ENCODE data around the gene TMEM89. TPM values are rescaled to one million over a fixed set of nuclear protein-coding genes. Genes with fewer than 3 reads are reported as not detected.

TMEM89 gene
- total RNA-seq, 2 donors from 2014 or later = not detected

DNA sequence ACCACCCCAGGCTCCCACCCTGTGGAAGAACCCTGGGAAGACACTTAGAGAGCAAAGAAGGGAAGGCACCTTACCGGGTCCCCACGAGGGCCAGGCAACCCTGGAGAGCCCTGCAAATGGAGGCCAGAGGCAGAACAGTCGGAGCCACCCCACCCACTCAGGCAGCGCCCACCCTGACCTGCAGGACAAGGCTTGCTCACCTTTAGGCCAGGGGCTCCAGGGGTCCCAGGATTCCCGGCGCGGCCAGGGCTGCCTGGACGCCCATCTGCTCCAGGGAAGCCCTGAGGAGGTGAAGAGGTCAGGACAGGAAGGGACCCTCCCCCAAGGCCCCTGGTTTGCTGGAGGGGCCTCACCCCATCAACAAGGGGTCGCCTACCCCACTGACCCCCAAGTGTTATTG, 36.7 kb downstream of the TMEM89 start:
- no peaks in the 10 kb centered on the region for H3K4me1 Mint-ChIP-seq (ENCODE audit: low read depth)
- DNase-seq (no peak), ATAC-seq (replicated peaks in 1 of 2) (no peak)
- H3K9me3 Mint-ChIP-seq = no peaks in the 10 kb centered on the region
- peaks cover 23% of the 10 kb centered on the region for H3K27me3 Mint-ChIP-seq (ENCODE audit: low read depth)
- no peaks in the 10 kb centered on the region for H3K36me3 Mint-ChIP-seq (ENCODE audit: insufficient read depth in 2 of 2)
- no peak overlapping the region for H3K27ac Mint-ChIP-seq
- no peak overlapping the region for H3K4me3 Mint-ChIP-seq

DNA sequence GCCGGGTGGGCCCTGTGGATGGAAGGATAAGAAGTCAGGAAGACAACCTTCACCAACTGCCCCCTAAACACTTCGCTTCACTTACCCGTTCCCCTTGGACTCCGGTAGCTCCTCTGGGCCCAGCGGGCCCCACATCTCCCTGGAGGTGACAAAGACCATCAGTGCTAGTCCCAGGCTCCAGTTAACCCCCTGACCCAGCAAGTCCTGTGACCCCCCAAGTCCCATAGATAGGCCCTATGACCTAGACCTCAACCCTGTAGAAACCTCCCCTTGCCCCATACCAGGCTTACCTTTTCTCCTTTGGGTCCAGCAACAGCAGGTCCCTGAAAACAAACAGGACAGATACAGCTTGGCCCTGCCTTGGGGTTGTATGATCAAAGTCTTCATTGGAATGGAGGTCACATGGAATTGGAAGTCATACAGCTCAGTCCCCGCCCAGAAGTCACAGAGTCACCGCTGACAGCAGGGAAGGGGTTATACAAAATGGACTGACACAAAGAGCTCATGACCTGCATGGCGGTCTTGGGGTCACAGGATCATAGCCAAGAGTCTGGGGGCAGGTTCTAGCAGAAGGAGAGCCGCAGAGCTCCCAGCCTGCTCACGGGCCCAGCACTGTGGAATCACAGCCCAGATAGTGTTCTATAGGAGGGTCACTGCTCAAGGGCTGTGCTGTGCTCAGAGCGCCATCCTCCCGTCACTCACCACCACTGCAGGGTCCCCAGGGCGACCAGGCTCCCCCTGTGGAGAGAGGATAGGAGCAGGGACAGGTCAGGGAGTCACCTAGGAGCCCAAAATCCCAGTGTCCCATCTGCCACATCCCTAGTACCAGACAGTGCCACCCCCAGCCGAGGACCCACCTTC, 39.7 kb downstream of the TMEM89 start:
- Mint-ChIP-seq H3K4me3 (no peak overlapping the region), H3K4me1 (ENCODE audit: low read depth) (no peaks in the 10 kb centered on the region), H3K36me3 (ENCODE audit: insufficient read depth in 2 of 2) (no peaks in the 10 kb centered on the region), H3K9me3 (no peaks in the 10 kb centered on the region), H3K27me3 (ENCODE audit: low read depth) (no peaks in the 10 kb centered on the region), H3K27ac (no peak overlapping the region)
- no peak for ATAC-seq (replicated peaks in 1 of 2)
- no peak for DNase-seq

DNA sequence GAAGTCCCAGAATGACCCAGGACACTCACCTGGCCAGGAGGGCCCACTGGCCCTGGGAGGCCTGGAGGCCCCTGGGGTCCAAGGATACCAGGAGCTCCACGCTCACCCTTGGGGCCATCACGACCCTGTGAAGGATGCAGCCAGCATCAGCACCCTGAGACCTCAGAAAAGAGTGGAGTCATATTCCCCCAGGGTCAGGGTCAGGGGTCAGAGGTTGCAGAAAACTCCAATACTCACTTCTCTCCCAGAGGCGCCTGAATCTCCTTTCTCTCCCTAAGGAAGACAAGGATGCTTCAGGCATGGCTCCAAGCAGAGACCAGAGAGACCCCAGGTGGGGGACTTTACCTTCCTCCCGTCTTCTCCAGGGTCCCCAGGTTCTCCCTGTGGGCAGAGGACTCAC, 44.9 kb downstream of the TMEM89 start:
- no peak overlapping the region for H3K27ac Mint-ChIP-seq
- H3K4me1 Mint-ChIP-seq (ENCODE audit: low read depth) = no peaks in the 10 kb centered on the region
- H3K4me3 Mint-ChIP-seq = no peak overlapping the region
- DNase-seq (no peak), ATAC-seq (replicated peaks in 1 of 2) (no peak)
- H3K27me3 Mint-ChIP-seq (ENCODE audit: low read depth) = no peaks in the 10 kb centered on the region
- H3K9me3 Mint-ChIP-seq = no peaks in the 10 kb centered on the region
- H3K36me3 Mint-ChIP-seq (ENCODE audit: insufficient read depth in 2 of 2) = no peaks in the 10 kb centered on the region

GRCh38 chr3:48575366-48575765, 46.2 kb downstream of the TMEM89 start:
- Mint-ChIP-seq H3K4me1 (ENCODE audit: low read depth) (no peaks in the 10 kb centered on the region), H3K27ac (no peak overlapping the region), H3K36me3 (ENCODE audit: insufficient read depth in 2 of 2) (no peaks in the 10 kb centered on the region), H3K27me3 (ENCODE audit: low read depth) (no peaks in the 10 kb centered on the region), H3K9me3 (no peaks in the 10 kb centered on the region), H3K4me3 (no peak overlapping the region)
- DNase-seq (no peak), ATAC-seq (replicated peaks in 1 of 2) (no peak)

DNA sequence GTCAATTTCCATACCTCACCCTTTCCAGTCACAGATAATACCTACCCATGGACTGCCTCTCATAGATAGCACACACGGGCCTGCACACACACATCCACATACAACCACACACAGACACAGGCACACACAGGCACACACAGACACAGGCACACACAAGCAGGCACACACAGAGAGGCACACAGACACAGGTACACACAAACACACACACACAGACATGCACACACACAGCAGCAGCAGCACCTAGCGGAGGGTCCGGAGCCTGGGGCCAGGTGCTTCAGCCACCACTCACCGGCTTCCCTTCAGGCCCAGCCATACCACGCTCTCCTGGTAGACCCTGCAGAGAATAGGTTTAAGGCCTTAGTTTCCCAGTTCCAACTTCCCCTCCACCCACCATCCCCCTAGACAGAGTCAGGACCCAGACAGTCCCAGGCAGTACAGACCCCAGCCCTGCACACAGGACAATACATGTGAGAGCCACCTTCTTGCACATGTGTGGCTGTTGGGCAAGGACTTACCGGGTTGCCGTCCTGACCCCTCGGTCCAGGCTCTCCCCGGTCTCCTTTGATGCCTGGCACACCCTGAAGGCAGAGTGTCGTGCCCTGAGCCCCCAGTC, 47.5 kb downstream of the TMEM89 start:
- Mint-ChIP-seq H3K36me3 (ENCODE audit: insufficient read depth in 2 of 2) (no peaks in the 10 kb centered on the region), H3K9me3 (no peaks in the 10 kb centered on the region), H3K27me3 (ENCODE audit: low read depth) (no peaks in the 10 kb centered on the region), H3K27ac (no peak overlapping the region), H3K4me3 (no peak overlapping the region), H3K4me1 (ENCODE audit: low read depth) (no peaks in the 10 kb centered on the region)
- DNase-seq = no peak
- ATAC-seq (replicated peaks in 1 of 2) = no peak

GRCh38 chr3:48572517-48572916, 49.1 kb downstream of the TMEM89 start:
- no peak for DNase-seq
- Mint-ChIP-seq H3K4me1 (ENCODE audit: low read depth) (no peaks in the 10 kb centered on the region), H3K4me3 (no peak overlapping the region), H3K27me3 (ENCODE audit: low read depth) (no peaks in the 10 kb centered on the region), H3K27ac (no peak overlapping the region), H3K36me3 (ENCODE audit: insufficient read depth in 2 of 2) (no peaks in the 10 kb centered on the region), H3K9me3 (no peaks in the 10 kb centered on the region)
- ATAC-seq (replicated peaks in 1 of 2) = no peak

- no peaks in the 10 kb centered on the region for H3K4me1 Mint-ChIP-seq (ENCODE audit: low read depth)
- no peak overlapping the region for H3K27ac Mint-ChIP-seq
- no peaks in the 10 kb centered on the region for H3K9me3 Mint-ChIP-seq
- DNase-seq = no peak
- H3K4me3 Mint-ChIP-seq = no peak overlapping the region
- H3K27me3 Mint-ChIP-seq (ENCODE audit: low read depth) = no peaks in the 10 kb centered on the region
- no peak for ATAC-seq (replicated peaks in 1 of 2)
- H3K36me3 Mint-ChIP-seq (ENCODE audit: insufficient read depth in 2 of 2) = no peaks in the 10 kb centered on the region
Measured at GRCh38 chr3:48571938-48572337, 49.6 kb downstream of the TMEM89 start.

Other genes with a start within 250 kb of the TMEM89 start
- gene FBXW12, start 249.6 kb downstream of the TMEM89 start, total RNA-seq = not detected
- 1 to 10 TPM; 3.2 to 6.1 TPM for gene PLXNB1, start 191.7 kb downstream of the TMEM89 start, total RNA-seq
- 10 to 100 TPM; 13.5 to 16.7 TPM for gene CCDC51, start 181.7 kb downstream of the TMEM89 start, total RNA-seq
- gene TMA7, start 181.5 kb downstream of the TMEM89 start, total RNA-seq = 100 to 1,000 TPM; 263 to 285 TPM
- gene ATRIP, start 175.0 kb downstream of the TMEM89 start, total RNA-seq = 10 to 100 TPM; 15.6 to 19.9 TPM
- 100 to 1,000 TPM in 1 of 2 donors, 10 to 100 TPM in 1; 69.3 to 101 TPM for gene SHISA5, start 117.6 kb downstream of the TMEM89 start, total RNA-seq
- gene PFKFB4, start 65.0 kb downstream of the TMEM89 start, total RNA-seq = 10 to 100 TPM in 1 of 2 donors, 1 to 10 TPM in 1; 8.5 to 18.0 TPM
- gene UCN2, start 58.0 kb downstream of the TMEM89 start, total RNA-seq = not detected
- 1 to 10 TPM; 4.4 to 5.3 TPM for gene COL7A1, start 26.4 kb downstream of the TMEM89 start, total RNA-seq
- gene UQCRC1, start 12.1 kb downstream of the TMEM89 start, total RNA-seq = 100 to 1,000 TPM; 205 to 228 TPM
- 10 to 100 TPM; 34.7 to 42.2 TPM for gene SLC26A6, start 13.7 kb upstream of the TMEM89 start, total RNA-seq
- gene CELSR3, start 41.1 kb upstream of the TMEM89 start, total RNA-seq = 10 to 100 TPM; 14.2 to 17.4 TPM
- 10 to 100 TPM; 27.7 to 27.8 TPM for gene NCKIPSD, start 64.1 kb upstream of the TMEM89 start, total RNA-seq
- gene IP6K2, start 95.5 kb upstream of the TMEM89 start, total RNA-seq = 10 to 100 TPM; 62.4 to 75.4 TPM
- gene PRKAR2A, start 226.1 kb upstream of the TMEM89 start, total RNA-seq = 10 to 100 TPM; 23.0 to 35.7 TPM